DMS153 treated with DMSO at 0.1 percent for 48 hours (cell line): ENCODE results near the gene SLC17A5.

Source experiments
- DNase-seq: peaks from one replicate; lab custom pipeline; 2025; ENCODE audit not compliant: unreplicated experiment; lab: John Stamatoyannopoulos, UW

SLC17A5 gene

DNA sequence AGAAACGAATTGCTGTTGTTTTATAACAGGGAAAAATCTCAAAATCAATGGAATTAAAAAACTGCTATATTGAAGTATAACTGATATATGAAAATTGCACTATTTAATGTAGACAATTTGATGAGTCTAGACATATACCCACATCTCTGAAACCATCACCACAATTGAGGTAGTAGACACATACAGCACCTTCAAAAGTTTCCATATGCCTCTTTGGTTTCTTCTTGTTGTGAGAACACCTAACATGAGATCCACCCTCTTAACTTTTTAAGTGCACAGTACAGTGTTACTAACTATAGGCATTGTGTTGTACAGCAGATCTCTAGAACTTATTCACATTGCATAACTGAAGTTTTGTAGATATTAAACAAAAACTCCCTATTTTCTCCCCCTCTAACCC is 14.0 kb upstream of the SLC17A5 start:
- DNase-seq = no peak

DNA sequence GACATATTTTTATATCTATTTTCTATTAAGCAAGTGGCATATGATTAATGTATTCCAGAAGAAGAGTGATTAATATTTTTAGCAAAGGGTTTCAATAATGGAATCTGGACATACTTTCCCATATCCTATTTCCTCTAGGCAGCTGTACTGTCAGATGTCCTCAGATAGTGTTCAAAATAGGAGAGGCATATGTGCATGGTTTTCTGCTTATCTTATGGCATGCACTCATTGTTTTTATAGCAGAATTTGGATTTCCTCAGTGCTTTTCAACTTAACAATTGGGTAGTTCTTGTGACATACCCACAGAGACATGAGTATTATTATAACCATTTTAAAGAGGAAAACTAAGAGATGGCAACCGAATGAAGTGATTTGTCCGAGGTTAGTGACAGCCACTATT is 12.6 kb upstream of the SLC17A5 start:
- no peak for DNase-seq

DNA sequence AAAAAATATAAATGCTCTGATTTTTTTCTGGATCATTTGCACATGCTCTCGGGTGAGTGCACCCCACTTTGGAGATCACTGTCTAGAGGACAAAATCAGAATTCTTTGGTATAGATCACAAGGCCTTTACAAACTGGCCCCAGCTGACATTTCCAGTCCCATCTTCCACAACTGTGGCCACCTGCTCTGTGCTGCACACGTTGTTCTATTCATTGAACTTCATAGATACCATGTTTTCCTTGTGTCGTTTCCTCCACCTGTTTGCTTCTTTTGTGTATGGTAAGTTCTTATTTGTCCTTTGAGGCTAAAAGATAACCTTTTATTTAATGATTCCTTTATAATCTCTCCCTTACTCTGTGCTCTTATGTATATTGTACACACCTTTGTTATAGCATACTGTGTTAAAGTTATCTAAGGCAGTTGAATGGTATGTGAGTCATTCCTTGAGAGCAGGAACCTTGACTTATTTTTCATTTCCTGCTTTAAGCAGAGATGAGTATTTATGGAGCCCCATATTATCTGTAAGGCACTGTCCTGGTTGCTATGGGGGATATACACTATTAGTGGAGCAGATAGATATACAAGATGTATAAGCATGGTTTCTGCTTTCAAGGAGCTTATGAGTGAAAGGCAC is 12.0 kb upstream of the SLC17A5 start:
- DNase-seq = no peak

DNA sequence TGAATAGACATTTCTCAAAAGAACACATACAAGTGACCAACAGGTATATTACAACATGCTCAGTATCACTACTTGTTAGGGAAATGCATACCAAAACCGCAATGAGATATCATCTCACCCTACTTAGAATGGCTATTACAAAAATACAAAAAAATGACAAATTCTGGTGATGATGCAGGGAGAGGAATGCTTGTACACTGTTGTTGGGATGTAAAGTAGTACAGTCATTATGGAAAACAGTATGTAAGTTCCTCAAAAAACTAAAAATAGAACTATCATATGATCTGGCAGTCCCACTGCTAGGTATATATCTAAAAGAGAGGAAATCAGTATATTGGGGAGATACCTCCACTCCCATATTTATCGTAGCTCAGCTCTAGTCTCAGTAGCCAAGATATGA is 10.9 kb upstream of the SLC17A5 start:
- no peak for DNase-seq

DNA sequence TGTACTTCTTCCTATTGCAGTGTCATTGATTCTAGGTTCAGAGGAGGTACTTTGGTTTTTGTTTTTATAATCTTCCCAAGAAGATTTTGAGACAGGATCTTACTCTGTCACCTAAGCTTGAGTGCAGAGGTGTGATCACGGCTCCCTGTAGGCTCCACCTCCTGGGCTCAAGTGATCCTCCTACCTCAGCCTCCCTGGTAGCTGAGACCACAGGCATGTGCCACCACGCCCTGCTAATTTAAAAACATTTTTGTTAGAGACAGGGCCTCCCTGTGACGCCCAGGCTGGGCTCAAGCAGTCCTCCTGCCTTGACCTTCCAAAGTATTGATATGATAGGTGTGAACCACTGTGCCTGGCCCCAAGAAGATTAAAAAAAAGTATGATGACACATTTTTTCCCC is 3.4 kb upstream of the SLC17A5 start:
- DNase-seq = no peak

DNA sequence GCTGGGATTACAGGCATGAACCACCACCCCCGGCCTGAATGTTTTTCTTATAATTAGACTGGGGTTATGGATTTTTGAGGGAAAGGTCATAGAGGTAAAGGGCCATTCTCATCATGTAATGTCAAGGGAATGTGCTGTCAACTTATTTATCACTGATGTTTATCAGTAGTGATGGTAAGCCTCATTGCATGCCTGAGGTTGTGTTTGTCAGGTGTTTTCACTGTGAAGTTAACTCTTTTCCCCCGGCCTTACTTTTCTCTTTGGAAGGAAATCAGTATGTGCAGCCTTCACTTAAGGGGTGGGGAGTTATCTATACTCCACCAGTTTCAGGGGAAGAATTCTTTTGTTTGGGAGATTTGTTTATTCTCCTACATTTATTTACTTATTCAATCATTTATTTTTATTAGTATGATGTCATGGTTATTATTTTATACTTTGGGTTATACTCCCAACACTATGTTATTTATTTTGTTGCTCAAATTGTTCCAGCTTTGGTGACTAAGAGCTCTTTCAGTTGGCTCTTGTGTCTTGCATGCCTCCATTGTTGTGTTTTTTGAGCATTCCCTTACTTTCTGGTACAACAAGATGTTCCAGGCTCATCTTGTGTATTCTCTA is 2.8 kb upstream of the SLC17A5 start:
- DNase-seq = no peak

DNA sequence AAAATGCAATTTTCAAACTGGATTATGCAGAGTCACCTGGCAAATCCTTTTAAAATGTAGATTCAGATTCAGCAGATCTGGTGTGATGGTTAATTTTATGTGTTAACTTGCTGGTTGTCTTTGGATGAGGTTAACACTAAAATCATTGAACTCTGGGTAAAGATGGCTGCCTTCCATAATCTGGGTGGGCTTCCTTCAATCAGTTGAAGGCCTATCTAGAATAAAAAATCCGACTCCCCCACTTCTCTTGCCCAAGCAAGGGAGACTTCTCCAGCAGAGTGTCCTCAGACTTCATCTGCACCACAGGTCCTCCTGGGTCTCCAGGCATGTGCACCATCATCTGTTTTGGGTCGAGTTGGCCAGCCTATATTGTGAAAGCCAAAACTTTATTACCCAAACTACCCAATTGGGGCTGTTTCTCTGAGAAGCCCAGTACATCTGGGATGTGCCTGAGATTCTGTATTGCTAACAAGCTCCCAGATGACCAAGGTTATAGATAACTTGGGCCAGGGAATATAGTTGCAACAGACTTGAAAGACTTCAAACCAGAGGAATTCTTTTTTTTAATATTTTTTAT is 1.6 kb upstream of the SLC17A5 start:
- DNase-seq = no peak

DNA sequence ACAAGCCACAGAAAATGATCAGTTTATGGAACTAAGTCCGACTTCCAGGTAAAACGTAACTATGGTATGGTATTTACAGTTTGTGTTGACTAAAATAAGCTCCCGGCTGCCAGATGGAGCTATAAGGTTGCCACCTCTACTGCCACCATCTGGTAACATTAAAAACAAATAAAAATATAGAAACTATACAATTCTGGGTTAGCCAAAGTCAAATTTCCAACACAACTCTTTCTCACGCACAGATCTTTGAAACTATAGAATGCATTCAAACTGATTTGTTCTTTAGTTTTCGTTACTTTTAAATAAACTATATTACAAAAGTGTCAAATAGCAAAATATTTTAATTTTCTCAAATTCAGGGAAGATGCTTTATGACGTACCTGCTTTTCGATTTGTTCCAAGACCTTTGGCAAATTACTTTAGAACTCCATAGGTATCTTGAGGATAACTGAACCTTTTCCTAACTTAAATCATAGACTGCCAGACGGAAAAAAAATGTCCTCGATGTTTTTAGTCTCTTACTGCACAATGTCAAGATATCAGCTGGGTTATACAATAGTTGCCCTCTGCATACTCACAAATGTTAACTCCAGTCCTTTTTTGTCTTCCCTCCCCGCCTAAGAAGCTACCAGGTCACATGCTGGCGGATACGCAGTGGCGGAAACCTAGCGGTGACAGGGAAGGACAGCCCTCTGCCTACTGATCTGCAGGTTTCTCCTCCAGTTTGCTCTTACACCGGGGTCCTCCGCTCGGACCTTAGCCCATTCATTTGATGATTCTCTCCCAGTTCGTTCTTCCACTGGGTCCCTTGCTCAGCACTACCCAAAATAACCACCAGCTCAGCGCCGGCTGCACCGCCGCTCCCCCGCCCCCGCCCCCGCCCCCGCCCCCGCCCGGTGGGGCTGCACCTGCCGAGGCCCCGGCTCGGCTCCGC is 888 bp downstream of the SLC17A5 start:
- peak; percentile 74 for DNase-seq

DNA sequence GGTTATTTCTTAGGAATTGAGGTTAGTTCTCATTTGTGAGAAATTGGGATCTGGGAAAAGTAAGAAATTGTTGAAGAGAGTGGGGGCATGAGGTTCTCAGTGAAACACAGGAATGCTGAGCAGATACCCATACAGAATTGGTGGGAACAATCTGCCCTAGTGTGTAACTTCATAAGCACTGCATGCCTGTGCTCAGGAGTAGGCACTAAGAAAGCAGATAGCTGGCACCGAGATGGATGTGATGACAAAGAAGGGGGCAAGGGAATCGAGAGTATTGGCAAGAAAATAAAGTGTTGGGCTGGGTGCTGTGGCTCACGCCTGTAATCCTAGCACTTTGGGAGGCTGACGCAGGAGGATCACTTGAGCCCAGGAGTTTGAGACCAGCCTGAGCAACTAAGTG is 4.0 kb downstream of the SLC17A5 start:
- no peak for DNase-seq

DNA sequence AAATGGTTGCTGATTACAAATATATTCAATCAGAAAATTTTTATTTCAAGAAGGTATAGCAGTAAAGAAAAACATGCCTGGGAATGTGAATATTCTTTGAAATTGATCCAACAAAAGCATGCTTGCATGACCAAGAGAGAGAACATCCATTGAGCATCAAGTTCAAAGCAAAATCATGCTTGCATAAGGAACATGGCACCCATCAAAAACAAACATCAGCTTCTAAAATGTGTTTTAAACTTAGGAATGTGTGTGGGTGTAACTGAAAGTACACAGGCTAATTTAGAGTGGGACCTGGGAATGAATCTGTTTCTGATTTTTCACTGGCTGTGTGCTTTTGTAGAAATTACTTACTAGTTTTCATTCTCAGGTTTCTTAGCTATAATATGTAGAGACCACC is 5.6 kb downstream of the SLC17A5 start:
- DNase-seq = no peak

DNA sequence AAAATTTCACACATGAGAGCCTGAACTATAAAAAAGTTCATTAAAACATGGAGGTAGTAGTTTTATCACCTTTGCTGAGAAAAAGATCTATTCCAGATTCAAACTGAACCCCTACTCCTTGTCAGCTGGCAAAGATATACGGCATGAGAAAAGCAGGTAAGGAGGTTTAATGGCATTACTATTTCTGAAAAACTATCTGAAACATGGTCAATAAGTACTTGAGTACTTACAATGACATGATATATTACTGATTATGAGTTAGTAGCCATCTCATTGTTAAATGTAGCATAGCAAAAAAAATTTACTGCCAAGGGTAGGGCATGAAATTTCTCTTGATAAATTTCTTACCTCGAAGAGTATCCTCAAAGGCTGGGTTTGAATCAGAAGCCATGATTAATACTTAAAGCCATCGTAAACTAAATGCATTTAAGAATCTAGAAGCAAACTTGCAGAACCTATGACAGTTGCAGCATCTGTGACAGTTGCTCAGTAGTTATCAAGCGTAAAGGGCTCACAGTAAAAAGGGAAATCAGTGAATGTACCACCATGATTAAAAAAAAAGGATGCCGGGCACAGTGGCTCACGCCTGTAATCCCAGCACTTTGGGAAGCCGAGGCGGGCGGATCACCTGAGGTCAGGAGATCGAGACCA is 8.7 kb downstream of the SLC17A5 start:
- no peak for DNase-seq

DNA sequence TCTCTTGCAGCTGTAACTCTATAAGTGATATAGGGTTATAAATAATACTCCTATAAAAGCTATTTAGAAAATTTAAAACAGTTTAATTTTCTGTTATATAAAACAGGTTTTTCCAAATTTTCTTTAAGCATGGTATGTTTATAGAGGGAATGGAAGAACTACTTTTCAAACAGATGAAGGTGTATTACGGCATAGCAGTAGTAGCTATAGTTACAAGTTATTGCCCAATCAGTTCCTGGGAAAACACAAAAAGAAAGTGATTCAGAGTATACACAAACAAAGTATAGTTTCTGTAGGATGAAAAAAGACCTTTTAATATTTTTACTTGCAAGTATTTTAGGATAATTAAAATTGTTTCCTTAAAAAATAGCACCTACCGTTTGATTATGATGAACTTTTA is 9.8 kb downstream of the SLC17A5 start:
- DNase-seq = no peak

DNA sequence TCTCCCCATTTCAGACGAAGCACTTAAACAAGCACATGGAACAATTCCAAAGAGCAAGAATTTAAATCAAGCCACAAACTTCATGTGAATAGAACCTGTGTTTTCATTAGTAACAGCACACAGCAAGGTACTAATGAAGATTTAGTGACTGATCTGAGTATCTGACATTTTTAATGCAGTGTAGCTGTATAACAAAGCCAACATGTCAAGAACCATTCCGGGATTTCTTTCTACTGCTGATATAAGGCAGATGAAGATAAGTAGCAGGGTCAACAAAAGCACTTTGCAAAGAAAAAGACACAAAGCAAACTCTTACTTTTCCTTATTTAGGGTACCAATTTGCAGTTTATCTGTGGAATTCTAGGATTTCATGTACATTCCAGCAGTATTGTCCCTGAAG is 11.3 kb downstream of the SLC17A5 start:
- DNase-seq = no peak

DNA sequence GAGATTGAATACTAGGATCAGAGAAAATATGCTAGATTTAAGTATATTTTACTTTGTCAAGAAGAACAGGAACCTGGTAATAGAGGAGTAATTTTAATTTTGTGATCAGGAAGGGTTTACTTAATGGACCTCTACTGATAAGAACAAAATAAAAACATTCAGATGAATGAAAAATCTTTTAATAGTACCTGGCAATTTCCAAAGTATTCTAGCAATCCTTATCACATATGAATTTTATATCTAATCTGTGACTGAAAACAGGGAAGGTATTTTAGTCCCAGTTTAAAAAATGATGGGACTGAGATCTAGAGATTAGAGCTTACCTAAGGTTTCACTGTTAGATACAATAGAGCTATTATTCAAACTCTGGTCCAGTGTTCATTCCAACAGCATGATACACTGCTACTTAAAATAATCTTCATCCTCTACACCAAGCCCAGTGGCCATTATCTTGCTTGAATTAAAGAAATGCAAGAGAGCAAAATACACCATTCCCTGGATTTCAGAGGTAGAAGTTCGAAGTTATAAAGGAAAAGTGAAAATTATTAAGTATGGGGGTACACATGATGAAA is 13.5 kb downstream of the SLC17A5 start:
- DNase-seq = no peak

DNA sequence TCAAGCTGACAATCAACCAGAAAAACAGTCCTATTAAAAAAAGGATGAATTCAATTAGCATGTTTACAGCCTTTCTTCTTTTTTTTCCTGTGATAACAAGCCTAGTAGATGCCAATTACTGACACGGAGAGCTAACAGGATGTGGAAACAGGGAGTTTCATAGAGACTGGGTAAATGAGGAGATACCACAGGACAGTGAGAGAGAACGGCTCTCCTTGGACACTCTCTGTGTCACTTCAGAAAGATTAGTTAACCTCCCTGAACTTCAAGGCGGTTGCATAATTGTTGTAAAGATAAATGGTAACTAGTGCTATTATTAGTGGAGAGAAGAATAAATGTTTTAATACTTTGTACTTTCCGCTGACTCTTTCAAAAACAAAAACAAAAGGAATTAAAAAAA is 14.8 kb downstream of the SLC17A5 start:
- DNase-seq = no peak

DNA sequence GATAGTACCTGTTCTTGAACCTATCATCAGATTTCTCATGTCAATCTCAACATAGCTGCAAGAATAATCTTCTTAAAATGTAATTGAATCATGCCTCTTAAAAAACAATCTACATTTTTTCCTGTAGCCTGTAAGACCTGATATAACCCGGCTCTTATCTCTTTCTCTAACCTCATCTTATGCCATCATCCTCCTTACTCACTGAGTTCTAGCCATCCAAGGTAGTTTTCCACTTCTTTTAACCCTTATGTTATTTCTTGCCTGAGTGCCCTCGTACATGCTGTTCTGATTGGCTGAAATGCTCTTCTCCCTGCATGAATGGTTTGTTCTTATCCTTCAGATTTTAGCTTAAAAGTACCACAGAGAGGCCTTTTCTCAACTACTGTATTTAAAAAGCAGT is 16.4 kb downstream of the SLC17A5 start:
- no peak for DNase-seq

DNA sequence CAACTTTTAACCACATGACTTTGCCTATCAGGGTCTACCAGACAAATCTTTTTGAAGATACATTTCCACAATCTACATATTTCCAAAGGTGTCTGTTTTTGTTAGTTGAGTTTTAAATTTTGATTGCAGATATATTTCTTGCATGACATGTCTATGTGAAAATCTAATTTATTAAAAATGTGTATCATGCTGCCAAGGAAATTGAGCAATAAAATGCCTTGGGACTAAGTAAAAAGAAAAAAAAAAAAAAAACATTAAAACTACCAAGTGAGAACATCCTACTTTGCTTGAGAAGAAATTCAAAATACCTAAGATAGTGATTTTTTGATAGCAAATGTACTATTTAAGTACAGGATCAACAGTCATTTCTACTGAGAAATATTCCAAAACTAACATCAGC is 17.7 kb downstream of the SLC17A5 start:
- DNase-seq = no peak

DNA sequence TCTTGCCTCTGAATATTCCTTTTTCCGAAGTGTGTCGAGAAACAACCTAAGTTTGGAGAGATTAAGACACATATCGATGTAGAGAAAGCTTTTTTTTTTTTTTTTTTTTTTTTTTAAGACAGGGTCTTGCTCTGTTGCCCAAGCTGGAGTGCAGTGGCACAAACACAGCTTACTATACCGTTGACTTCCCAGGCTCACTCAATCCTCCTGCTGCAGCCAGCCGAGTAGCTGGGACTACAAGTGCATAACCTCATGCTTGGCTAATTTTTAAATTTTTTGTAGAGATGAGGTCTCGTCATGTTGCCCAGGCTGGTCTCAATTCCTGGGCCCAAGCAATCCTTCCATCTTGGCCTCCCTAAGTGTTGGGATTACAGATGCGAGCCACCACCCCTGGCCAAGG is 21.4 kb downstream of the SLC17A5 start:
- DNase-seq = no peak

DNA sequence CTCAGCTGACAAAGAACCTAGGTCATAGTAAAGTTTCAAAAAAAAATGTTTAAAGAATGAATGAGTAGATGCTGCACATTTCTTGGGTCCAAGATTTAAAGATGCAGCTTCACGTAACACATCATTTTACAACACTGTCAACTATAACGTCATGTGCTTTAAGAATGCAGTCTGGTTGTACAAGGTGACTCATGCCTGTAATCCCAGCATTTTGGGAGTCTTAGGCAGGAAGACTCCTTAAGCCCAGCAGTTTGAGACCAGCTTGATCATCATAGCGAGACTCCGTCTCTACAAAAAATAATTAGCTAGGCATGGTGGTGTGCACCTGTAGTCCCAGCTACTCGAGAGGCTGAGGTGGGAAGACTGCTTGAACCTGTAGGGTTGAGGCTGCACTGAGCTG is 21.9 kb downstream of the SLC17A5 start:
- no peak for DNase-seq

DNA sequence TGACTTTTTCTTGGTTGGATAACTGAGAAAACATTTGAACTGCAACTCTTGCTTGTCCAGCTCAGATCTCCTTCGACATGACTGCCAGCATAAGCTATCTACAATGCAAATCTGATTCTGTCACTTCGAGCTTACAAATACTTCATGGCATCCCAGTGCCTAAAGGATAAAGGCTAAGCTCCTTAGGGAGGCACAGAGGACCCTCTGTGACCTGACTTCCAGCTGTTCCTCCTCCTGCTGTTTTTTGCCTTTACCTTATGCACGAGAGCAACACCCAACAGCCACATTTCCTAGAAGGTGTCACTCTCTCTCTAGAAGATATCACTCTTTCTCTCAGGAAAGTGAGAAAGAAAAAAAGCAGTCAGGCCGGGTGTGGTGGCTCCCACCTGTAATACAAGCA is 23.4 kb downstream of the SLC17A5 start:
- no peak for DNase-seq

DNA sequence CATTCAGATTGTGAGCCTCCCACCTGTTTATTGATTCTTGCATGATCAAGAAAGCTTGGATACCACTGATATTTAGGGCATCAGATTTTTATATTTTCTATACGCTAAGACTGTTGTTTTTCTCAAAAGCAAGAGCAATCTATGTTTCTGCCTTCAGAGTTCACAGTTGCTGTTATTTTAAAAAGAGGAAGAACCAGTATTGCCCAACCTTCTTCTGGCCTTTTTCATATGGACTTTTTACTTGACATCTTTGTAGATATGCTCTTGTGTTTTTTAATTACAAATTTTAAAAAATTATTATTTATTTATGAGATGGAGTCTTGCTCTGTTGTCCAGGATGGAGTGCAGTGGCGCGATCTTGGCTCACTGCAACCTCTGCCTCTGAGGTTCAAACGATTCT is 28.9 kb downstream of the SLC17A5 start:
- no peak for DNase-seq
